PC-3 (cell line): Measurements from ENCODE around the gene ADGRL3. TPM values are rescaled to one million over a fixed set of nuclear protein-coding genes. Genes with fewer than 3 reads are reported as not detected.
"Not testable (repeated sequence)": the region's sequence is repeated elsewhere in the genome, so short reads cannot be mapped to it uniquely, and the experiment has no call there.

Source experiments
- ATAC-seq: fragments of 200-7000 bp; cut with Tn5 transposase; 2 replicates; pipeline ENCODE4 v1.9.1; 2020; ENCODE audit warnings: mild to moderate bottlenecking, moderate library complexity
- BruUV-seq: library from RNA; stranded (reverse); fragments of 400-500 nt; replicated peaks from 2 replicates; lab custom pipeline; 2021; lab: Mats Ljungman, UMichigan
- CTCF ChIA-PET: fragments of 300-600 bp; sonication (Branson Sonifier 250); formaldehyde crosslinking; loops from one replicate; lab custom pipeline; 2022; ENCODE audit warnings: antibody characterized with exemption; lab: Charles Lee
- POLR2A ChIA-PET: fragments of 300-600 bp; sonication (Branson Sonifier 250); formaldehyde crosslinking; loops from one replicate; lab custom pipeline; 2022; ENCODE audit warnings: antibody characterized with exemption; ENCODE audit not compliant: unreplicated experiment; lab: Charles Lee
- DNase-seq: peaks from one replicate; pipeline ENCODE4 v3.0.0-alpha.2; 2015
- H2AFZ ChIP-seq: fragments of 300-600 bp; sonication (generic); 2 replicates; pipeline ENCODE4 v1.6.0; 2016; ENCODE audit warnings: antibody characterized with exemption, low read length
- H3F3A ChIP-seq: fragments of 300-600 bp; sonication (generic); one replicate; pipeline ENCODE4 v1.6.0; 2017; ENCODE audit warnings: antibody characterized with exemption, low read length, control low read depth, mild to moderate bottlenecking; ENCODE audit not compliant: unreplicated experiment
- H3K27ac ChIP-seq: fragments of 300-600 bp; sonication (generic); 2 replicates; pipeline ENCODE4 v1.5.1; 2016; ENCODE audit warnings: mild to moderate bottlenecking, low read length
- H3K27me3 ChIP-seq: fragments of 300-600 bp; sonication (generic); 2 replicates; pipeline ENCODE4 v1.6.1; 2016; ENCODE audit warnings: low read length, mixed read lengths
- H3K36me3 ChIP-seq: fragments of 300-600 bp; sonication (generic); 2 replicates; pipeline ENCODE4 v1.6.1; 2016; ENCODE audit warnings: low read depth, mixed run types, low read length, mixed read lengths
- H3K4me1 ChIP-seq: fragments of 300-600 bp; sonication (generic); 2 replicates; pipeline ENCODE4 v1.5.1; 2016; ENCODE audit warnings: low read length; ENCODE audit not compliant: insufficient read depth
- H3K4me2 ChIP-seq: fragments of 300-600 bp; sonication (generic); 2 replicates; pipeline ENCODE4 v1.6.0; 2016; ENCODE audit warnings: low read length
- H3K4me3 ChIP-seq: fragments of 300-600 bp; sonication (generic); 2 replicates; pipeline ENCODE4 v1.5.1; 2016; ENCODE audit warnings: mild to moderate bottlenecking, low read length, mixed read lengths
- H3K79me2 ChIP-seq: fragments of 300-600 bp; sonication (generic); 2 replicates; pipeline ENCODE4 v1.6.1; 2017; ENCODE audit warnings: low read length, mixed read lengths
- H3K9ac ChIP-seq: fragments of 300-600 bp; sonication (generic); 2 replicates; pipeline ENCODE4 v1.6.0; 2016; ENCODE audit warnings: mild to moderate bottlenecking, low read length
- H3K9me2 ChIP-seq: fragments of 300-600 bp; sonication (generic); replicated peaks from 2 replicates; pipeline ENCODE4 v1.6.1; 2016; ENCODE audit warnings: mixed run types, low read length, mixed read lengths
- H3K9me3 ChIP-seq: fragments of 300-600 bp; sonication (generic); 2 replicates; pipeline ENCODE4 v1.6.1; 2016; ENCODE audit warnings: low read length, mixed read lengths
- H4K20me1 ChIP-seq: fragments of 300-600 bp; sonication (generic); 2 replicates; pipeline ENCODE4 v1.6.1; 2016; ENCODE audit warnings: low read length, mixed read lengths
- CTCF ChIP-seq: fragments of 300-600 bp; sonication (generic); conservative IDR thresholded peaks from 2 replicates; pipeline ENCODE4 v1.5.1; 2017; ENCODE audit warnings: antibody characterized with exemption, low read depth, mild to moderate bottlenecking, low read length
- EZH2 ChIP-seq: fragments of 300-600 bp; sonication (generic); IDR thresholded peaks from one replicate; pipeline ENCODE4 v1.6.1; 2017; ENCODE audit warnings: antibody characterized with exemption, mild to moderate bottlenecking, low read length; ENCODE audit not compliant: unreplicated experiment
- EZH2phosphoT487 ChIP-seq: fragments of 300-600 bp; sonication (generic); IDR thresholded peaks from 2 replicates; pipeline ENCODE4 v1.6.1; 2018; ENCODE audit warnings: mild to moderate bottlenecking, antibody characterized with exemption, low read length, borderline replicate concordance
- intact Hi-C: fragments of 100-400 bp; cut with micrococcal nuclease; formaldehyde crosslinking; loops from 2 replicates; pipeline ENCODE4 v1.9.0; 2023
- total RNA-seq: library from RNA; depleted of rRNA; stranded (reverse); fragments of >200 nt; gene quantifications from 2 replicates; pipeline ENCODE4 v1.2.3, GENCODE V29; 2014

ADGRL3 gene
- total RNA-seq, 1 experiment from 2014 or later = 0.66 TPM

DNA sequence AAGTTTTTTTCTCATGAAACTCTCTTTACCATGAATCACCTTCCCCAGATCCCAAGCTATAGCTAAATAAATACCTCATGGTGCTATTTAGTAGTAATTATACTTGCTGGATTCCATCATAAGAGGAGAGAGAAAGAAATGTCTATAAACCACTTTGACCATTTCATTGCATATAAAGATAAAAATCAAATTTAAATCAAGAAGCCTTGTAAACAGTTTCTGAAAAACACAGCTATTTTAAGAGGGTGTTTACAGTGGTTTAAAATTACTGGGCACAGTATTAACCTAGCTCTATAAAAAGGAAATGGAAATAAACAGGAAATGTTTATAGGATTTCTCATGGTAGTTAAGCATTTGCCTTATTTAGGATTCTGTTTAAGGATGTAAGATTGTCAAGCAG lies 637.9 kb downstream of the ADGRL3 start:
- Histone ChIP-seq H3K9me3 (no peaks in the 10 kb centered on the region), H3K27ac (no peak overlapping the region), H3K9ac (no peak overlapping the region), H3K79me2 (no peaks in the 10 kb centered on the region), H3F3A (no peaks in the 10 kb centered on the region), H4K20me1 (no peaks in the 10 kb centered on the region), H3K9me2 (no peaks in the 10 kb centered on the region), H3K4me1 (peaks cover 6% of the 10 kb centered on the region), H3K36me3 (no peaks in the 10 kb centered on the region), H3K27me3 (no peaks in the 10 kb centered on the region), H3K4me3 (no peak overlapping the region), H3K4me2 (no peak overlapping the region), H2AFZ (no peak overlapping the region)
- ATAC-seq (peak; percentile 76), DNase-seq (peak; percentile 13)
- intact Hi-C loops = loop anchor here (5.0 kb wide), 1 partner anchor 84 kb away; no protein-coding TSS in a partner anchor
- no TSS peak for BruUV-seq
- ChIA-PET CTCF (interaction anchor here (0.5 kb wide), 1 partner anchor 13 kb away, joined by 4 read pairs; no protein-coding TSS in a partner anchor), POLR2A (no interaction called here)
- no peak for TF ChIP-seq CTCF
- TF ChIP-seq EZH2phosphoT487 = no peak
- TF ChIP-seq EZH2 = no peak

DNA sequence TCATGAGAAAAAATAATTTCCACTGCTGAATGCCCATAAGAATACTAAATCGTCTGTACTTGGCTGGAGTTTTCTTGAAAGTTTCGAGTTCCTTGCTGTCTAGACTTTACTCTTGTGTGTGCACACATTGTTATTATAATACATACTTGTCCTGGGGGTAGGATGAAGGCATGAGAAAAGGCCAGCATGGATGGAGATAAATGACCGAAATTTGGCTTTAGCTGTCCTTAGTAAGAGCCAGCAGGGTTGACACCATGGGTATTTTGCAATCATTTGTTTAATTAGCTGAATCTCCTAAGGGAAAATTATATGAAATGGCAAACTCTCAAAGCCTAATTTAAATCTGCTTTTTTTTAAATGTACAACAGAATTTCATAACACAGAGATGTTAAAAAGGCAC lies 641.6 kb downstream of the ADGRL3 start:
- Histone ChIP-seq H2AFZ (no peak overlapping the region), H4K20me1 (no peaks in the 10 kb centered on the region), H3K27me3 (no peaks in the 10 kb centered on the region), H3K4me2 (no peak overlapping the region), H3K4me3 (no peak overlapping the region), H3K9me3 (no peaks in the 10 kb centered on the region), H3F3A (no peaks in the 10 kb centered on the region), H3K9ac (no peak overlapping the region), H3K79me2 (no peaks in the 10 kb centered on the region), H3K9me2 (no peaks in the 10 kb centered on the region), H3K27ac (no peak overlapping the region), H3K36me3 (no peaks in the 10 kb centered on the region), H3K4me1 (peaks cover 6% of the 10 kb centered on the region)
- no peak for DNase-seq
- POLR2A ChIA-PET = no interaction called here
- no peak for ATAC-seq
- intact Hi-C loops = no loop called here
- TF ChIP-seq CTCF = no peak
- no peak for TF ChIP-seq EZH2
- no peak for TF ChIP-seq EZH2phosphoT487
- CTCF ChIA-PET = no interaction called here
- no TSS peak for BruUV-seq

- BruUV-seq = no TSS peak
- ChIA-PET POLR2A (no interaction called here), CTCF (interaction anchor here (0.7 kb wide), 1 partner anchor 13 kb away, joined by 4 read pairs; no protein-coding TSS in a partner anchor)
- no peaks in the 10 kb centered on the region for H3K9me3 ChIP-seq
- H3K9me2 ChIP-seq = no peaks in the 10 kb centered on the region
- H3F3A ChIP-seq = no peaks in the 10 kb centered on the region
- no peaks in the 10 kb centered on the region for H3K36me3 ChIP-seq
- intact Hi-C loops = no loop called here
- no peak overlapping the region for H2AFZ ChIP-seq
- H3K4me2 ChIP-seq = no peak overlapping the region
- no peaks in the 10 kb centered on the region for H3K79me2 ChIP-seq
- H3K4me3 ChIP-seq = no peak overlapping the region
- H4K20me1 ChIP-seq = no peaks in the 10 kb centered on the region
- H3K9ac ChIP-seq = no peak overlapping the region
- ATAC-seq (peak; percentile 50), DNase-seq (peak; percentile 52)
- H3K4me1 ChIP-seq = no peaks in the 10 kb centered on the region
- H3K27me3 ChIP-seq = no peaks in the 10 kb centered on the region
- TF ChIP-seq EZH2phosphoT487 = no peak
- no peak for TF ChIP-seq EZH2
- no peak for TF ChIP-seq CTCF
- H3K27ac ChIP-seq = no peak overlapping the region
Measured at GRCh38 chr4:61851126-61851525, 651.0 kb downstream of the ADGRL3 start.

GRCh38 chr4:61852105-61852504 lies 652.0 kb downstream of the ADGRL3 start:
- DNase-seq, H3K4me2 ChIP-seq, H3K9me3 ChIP-seq, H3K9ac ChIP-seq, intact Hi-C loops, BruUV-seq, H4K20me1 ChIP-seq, H3K9me2 ChIP-seq, H3K79me2 ChIP-seq, H3K27me3 ChIP-seq, H3K4me3 ChIP-seq, H3F3A ChIP-seq, H3K4me1 ChIP-seq, POLR2A ChIA-PET, ATAC-seq, H2AFZ ChIP-seq, H3K36me3 ChIP-seq, H3K27ac ChIP-seq, CTCF ChIA-PET: not testable (repeated sequence)
